IMR-90 (cell line): ENCODE results near the gene ROBO3. TPM values are rescaled to one million over a fixed set of nuclear protein-coding genes. Genes with fewer than 3 reads are reported as not detected.

ENCODE experiments used
- ATAC-seq: fragments of 200-7000 bp; cut with Tn5 transposase; 2 replicates; pipeline ENCODE4 v1.9.1; 2020; ENCODE audit warnings: low read depth, mild to moderate bottlenecking, moderate library complexity
- BruUV-seq: library from RNA; stranded (reverse); fragments of 400-500 nt; replicated peaks from 2 replicates; lab custom pipeline; 2021; lab: Mats Ljungman, UMichigan
- CTCF ChIA-PET: fragments of 300-600 bp; formaldehyde crosslinking; extraction: SDS; loops from one replicate; lab custom pipeline; 2021; ENCODE audit warnings: antibody characterized with exemption; lab: Yijun Ruan, JAX
- POLR2A ChIA-PET: fragments of 300-600 bp; sonication (Branson Sonifier 250); formaldehyde crosslinking; loops from one replicate; lab custom pipeline; 2022; ENCODE audit warnings: antibody characterized with exemption; ENCODE audit not compliant: unreplicated experiment; lab: Charles Lee
- DNase-seq: peaks from one replicate; pipeline ENCODE4 v3.0.0; 2013
- H2AFZ ChIP-seq: replicated peaks from 2 replicates; pipeline ENCODE3; 2013; ENCODE audit warnings: low read length, mild to moderate bottlenecking; ENCODE audit not compliant: poor library complexity
- H2AK5ac ChIP-seq: 2 replicates; pipeline ENCODE4 v1.6.1; 2013; ENCODE audit warnings: low read depth, low read length, inconsistent platforms
- H2AK9ac ChIP-seq: replicated peaks from 2 replicates; pipeline ENCODE3; 2013; ENCODE audit warnings: mild to moderate bottlenecking, low read depth, low read length, moderate library complexity; ENCODE audit not compliant: poor library complexity
- H2BK120ac ChIP-seq: 2 replicates; pipeline ENCODE4 v1.6.1; 2013; ENCODE audit warnings: low read depth, low read length, inconsistent platforms
- H2BK15ac ChIP-seq: 3 replicates; pipeline ENCODE4 v1.6.1; 2013; ENCODE audit warnings: low read depth, low read length, inconsistent platforms
- H2BK20ac ChIP-seq: 2 replicates; pipeline ENCODE4 v1.6.1; 2013; ENCODE audit warnings: low read depth, mild to moderate bottlenecking, inconsistent platforms, low read length, moderate library complexity
- H2BK5ac ChIP-seq: 2 replicates; pipeline ENCODE4 v1.6.1; 2013; ENCODE audit warnings: mild to moderate bottlenecking, low read depth, low read length, inconsistent platforms; ENCODE audit not compliant: poor library complexity, severe bottlenecking
- H3K14ac ChIP-seq: replicated peaks from 2 replicates; pipeline ENCODE4 v1.6.1; 2013; ENCODE audit warnings: low read depth, low read length, inconsistent platforms
- H3K18ac ChIP-seq: 2 replicates; pipeline ENCODE4 v1.6.1; 2013; ENCODE audit warnings: low read depth, low read length, control low read depth
- H3K23ac ChIP-seq: 2 replicates; pipeline ENCODE4 v1.6.1; 2013; ENCODE audit warnings: low read depth, low read length, inconsistent platforms
- H3K27ac ChIP-seq: 2 replicates; pipeline ENCODE4 v1.5.1; 2013; ENCODE audit warnings: mild to moderate bottlenecking, control low read depth, low read length; ENCODE audit not compliant: insufficient read depth
- H3K27me3 ChIP-seq: 2 replicates; pipeline ENCODE4 v1.6.1; 2013; ENCODE audit warnings: low read length; ENCODE audit not compliant: control insufficient read depth, insufficient read depth
- H3K36me3 ChIP-seq: 2 replicates; pipeline ENCODE4 v1.6.1; 2013; ENCODE audit warnings: low read length, mixed read lengths; ENCODE audit not compliant: control insufficient read depth, insufficient read depth
- H3K4ac ChIP-seq: 2 replicates; pipeline ENCODE4 v1.6.1; 2013; ENCODE audit warnings: low read depth, low read length, inconsistent platforms
- H3K4me1 ChIP-seq: 2 replicates; pipeline ENCODE4 v1.6.1; 2013; ENCODE audit warnings: low read length, mixed read lengths; ENCODE audit not compliant: control insufficient read depth, insufficient read depth
- H3K4me2 ChIP-seq: 2 replicates; pipeline ENCODE4 v1.6.1; 2013; ENCODE audit warnings: low read depth, mild to moderate bottlenecking, control low read depth, low read length, moderate library complexity
- H3K4me3 ChIP-seq: 2 replicates; pipeline ENCODE4 v1.5.1; 2013; ENCODE audit warnings: low read depth, mild to moderate bottlenecking, control low read depth, low read length, moderate library complexity; ENCODE audit not compliant: insufficient read depth
- H3K56ac ChIP-seq: 2 replicates; pipeline ENCODE4 v1.6.1; 2013; ENCODE audit warnings: low read length, inconsistent platforms; ENCODE audit not compliant: insufficient read depth; ENCODE audit errors: extremely low read depth
- H3K79me1 ChIP-seq, 2 experiments: 2 replicates each; pipeline ENCODE4 v1.6.1; 2013; ENCODE audit warnings: low read length in 2 of 2, inconsistent platforms in 1 of 2, low read depth in 1 of 2
- H3K9ac ChIP-seq: 2 replicates; pipeline ENCODE4 v1.6.1; 2013; ENCODE audit warnings: low read depth, low read length, control low read depth
- H3K9me1 ChIP-seq: 2 replicates; pipeline ENCODE4 v1.6.1; 2013; ENCODE audit warnings: low read length, inconsistent platforms; ENCODE audit not compliant: insufficient read depth
- H3K9me3 ChIP-seq: 2 replicates; pipeline ENCODE4 v1.6.1; 2013; ENCODE audit warnings: low read length; ENCODE audit not compliant: control insufficient read depth, insufficient read depth
- H4K20me1 ChIP-seq: 2 replicates; pipeline ENCODE4 v1.6.1; 2013; ENCODE audit warnings: low read length, inconsistent platforms; ENCODE audit not compliant: insufficient read depth
- H4K5ac ChIP-seq: 2 replicates; pipeline ENCODE4 v1.6.1; 2013; ENCODE audit warnings: mild to moderate bottlenecking, low read depth, low read length, control low read depth
- H4K8ac ChIP-seq, 2 experiments: 2 replicates each; pipeline ENCODE4 v1.6.1; 2013; ENCODE audit warnings: low read depth in 2 of 2, low read length in 2 of 2, control low read depth in 1 of 2, inconsistent platforms in 1 of 2
- H4K91ac ChIP-seq: 2 replicates; pipeline ENCODE4 v1.6.1; 2013; ENCODE audit warnings: low read depth, low read length, inconsistent platforms; ENCODE audit not compliant: insufficient read depth
- BHLHE40 ChIP-seq: fragments of 150-350 bp; IDR thresholded peaks from 2 replicates; pipeline ENCODE4 v1.6.1; 2016; ENCODE audit warnings: mild to moderate bottlenecking, low read depth, low read length
- CEBPB ChIP-seq: IDR thresholded peaks from 2 replicates; pipeline ENCODE4 v1.6.1; 2012; ENCODE audit warnings: low read depth, low read length, improper control_type of control experiment
- CHD1 ChIP-seq: IDR thresholded peaks from 2 replicates; pipeline ENCODE4 v1.6.1; 2012; ENCODE audit warnings: low read depth, low read length, improper control_type of control experiment
- FOS ChIP-seq: fragments of 150-350 bp; IDR thresholded peaks from 2 replicates; pipeline ENCODE4 v1.6.1; 2016; ENCODE audit warnings: low read depth, low read length
- MAFK ChIP-seq: IDR thresholded peaks from 2 replicates; pipeline ENCODE4 v1.6.1; 2012; ENCODE audit warnings: low read depth, low read length, improper control_type of control experiment
- MAZ ChIP-seq: IDR thresholded peaks from 2 replicates; pipeline ENCODE4 v1.6.1; 2012; ENCODE audit warnings: low read depth, mild to moderate bottlenecking, low read length, improper control_type of control experiment, moderate library complexity, borderline replicate concordance
- MXI1 ChIP-seq: IDR thresholded peaks from 2 replicates; pipeline ENCODE4 v1.6.1; 2012; ENCODE audit warnings: low read depth, mild to moderate bottlenecking, low read length, moderate library complexity, borderline replicate concordance
- NFE2L2 ChIP-seq: fragments of 150-350 bp; IDR thresholded peaks from 2 replicates; pipeline ENCODE4 v1.6.1; 2016; ENCODE audit warnings: low read depth, mild to moderate bottlenecking, low read length
- POLR2A ChIP-seq: IDR thresholded peaks from 2 replicates; pipeline ENCODE4 v1.6.1; 2012; ENCODE audit warnings: mild to moderate bottlenecking, low read depth, low read length
- RAD21 ChIP-seq: IDR thresholded peaks from 2 replicates; pipeline ENCODE4 v1.6.1; 2012; ENCODE audit warnings: low read length, improper control_type of control experiment
- RCOR1 ChIP-seq: IDR thresholded peaks from 2 replicates; pipeline ENCODE4 v1.6.1; 2012; ENCODE audit warnings: mild to moderate bottlenecking, low read length, improper control_type of control experiment; ENCODE audit not compliant: insufficient replicate concordance
- RFX5 ChIP-seq: IDR thresholded peaks from 2 replicates; pipeline ENCODE4 v1.8.0; 2012; ENCODE audit warnings: low read depth, mild to moderate bottlenecking, low read length, moderate library complexity
- SMC3 ChIP-seq: fragments of 150-350 bp; IDR thresholded peaks from 2 replicates; pipeline ENCODE4 v1.6.1; 2016; ENCODE audit warnings: low read depth, mild to moderate bottlenecking, antibody characterized with exemption, low read length, moderate library complexity
- WGBS, 2 experiments: methylation state at CpG; one replicate each; pipeline versions ENCODE4 v1.1.5 to v1.1.7; 2013; ENCODE audit warnings: missing lambda C conversion rate in 2 of 2; ENCODE audit not compliant: insufficient read length in 1 of 2; ENCODE audit errors: extremely low coverage in 2 of 2; 5-methylcytosine and 5-hydroxymethylcytosine counted together
- dilution Hi-C: fragments of 300-500 bp; cut with HindIII; formaldehyde crosslinking; loops from one replicate; pipeline ENCODE4 v1.14.3; 2018; ENCODE audit warnings: low sequenced_read_pairs; ENCODE audit not compliant: unreplicated experiment
- in situ Hi-C: fragments of 300-500 bp; cut with MboI; formaldehyde crosslinking; loops from 3 replicates; pipeline ENCODE4 v1.14.3; 2019; ENCODE audit warnings: low sequenced_read_pairs, inconsistent platforms, mixed read lengths
- intact Hi-C: fragments of 100-400 bp; cut with micrococcal nuclease; formaldehyde crosslinking; loops from 2 replicates; pipeline ENCODE4 v1.10.0; 2022
- polyA plus RNA-seq, 3 experiments: library from polyadenylated mRNA; depleted of rRNA; stranded (reverse); fragments of >200 nt; gene quantifications; 2 replicates each; pipeline ENCODE4 v1.2.3, GENCODE V29; 2012; ENCODE audit warnings: low replicate concordance in 1 of 3
- total RNA-seq: library from RNA; depleted of rRNA; stranded (reverse); fragments of >200 nt; gene quantifications from 2 replicates; pipeline ENCODE4 v1.2.3, GENCODE V29; 2012
- TF ChIP-seq, protein P1 (sequence below): fragments of 150-350 bp; IDR thresholded peaks from 2 replicates; pipeline ENCODE4 v1.6.1; 2016; ENCODE audit warnings: low read depth, mild to moderate bottlenecking, low read length, moderate library complexity, borderline replicate concordance
- TF ChIP-seq, protein P2 (sequence below): fragments of 150-350 bp; IDR thresholded peaks from 2 replicates; pipeline ENCODE4 v1.6.1; 2017; ENCODE audit warnings: mild to moderate bottlenecking, antibody characterized with exemption, low read length, low read depth
- TF ChIP-seq, protein P3 (sequence below): conservative IDR thresholded peaks from 2 replicates; pipeline ENCODE4 v1.5.1; 2012; ENCODE audit warnings: mild to moderate bottlenecking, low read depth, low read length, improper control_type of control experiment

Gene ROBO3
- total and polyA plus RNA-seq, 2 of the 4 experiments (the other 2 are of a cell fraction) = 12.0 to 54.1 TPM

DNA sequence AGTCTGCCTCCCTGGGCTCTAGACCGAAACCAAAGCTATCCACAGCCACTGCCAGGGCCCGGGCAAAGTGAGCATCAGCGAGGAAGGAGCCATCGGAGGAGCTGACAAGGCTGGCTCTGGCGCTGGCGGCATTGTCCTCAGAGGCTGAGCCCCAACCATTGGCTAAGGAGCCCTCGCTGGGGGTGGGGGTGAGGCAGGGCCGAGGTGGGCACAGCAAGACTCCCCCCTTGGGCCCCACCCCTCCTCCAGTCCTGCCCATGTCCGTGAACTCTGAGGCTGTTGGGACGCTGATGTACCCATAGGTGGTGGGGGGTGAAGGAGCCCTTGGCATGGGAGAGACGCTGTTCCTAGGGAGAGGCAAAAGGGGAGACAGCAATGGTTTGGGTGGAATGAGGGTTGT, 21.2 kb downstream of the ROBO3 start:
- Histone ChIP-seq H3K9ac (no peak overlapping the region), H3K27ac (no peak overlapping the region), H2AFZ (no peak overlapping the region), H3K9me1 (peaks cover 3% of the 10 kb centered on the region; the same call in 1 of the 2 replicates), H3K4ac (no peak overlapping the region), H3K23ac (no peak overlapping the region), H3K36me3 (no peaks in the 10 kb centered on the region), H2AK5ac (no peak overlapping the region), H4K20me1 (no peaks in the 10 kb centered on the region), H4K5ac (no peak overlapping the region), H3K4me2 (no peak overlapping the region), H3K4me1 (no peaks in the 10 kb centered on the region; the same call in 1 of the 2 replicates), H2BK5ac (no peak overlapping the region), H3K14ac (no peak overlapping the region), H2BK15ac (no peak overlapping the region), H3K9me3 (no peaks in the 10 kb centered on the region), H3K4me3 (no peak overlapping the region), H4K8ac (no peak overlapping the region), H2BK20ac (no peak overlapping the region), H4K91ac (no peak overlapping the region), H2AK9ac (no peak overlapping the region), H2BK120ac (no peak overlapping the region), H3K27me3 (no peaks in the 10 kb centered on the region), H3K79me1 (no peaks in the 10 kb centered on the region), H3K18ac (no peak overlapping the region), H3K56ac (no peak overlapping the region)
- intact Hi-C loops = no loop called here
- in situ Hi-C loops = no loop called here
- dilution Hi-C loops = no loop called here
- ATAC-seq = no peak
- no CpG with 5 or more reads among the region's 11 CpGs for WGBS, 2 experiments
- ChIA-PET POLR2A (no interaction called here), CTCF (no interaction called here)
- DNase-seq = no peak
- TF ChIP-seq POLR2A (no peak), RAD21 (no peak), CEBPB (no peak), MAZ (no peak), BHLHE40 (no peak), FOS (no peak), MAFK (no peak), MXI1 (no peak), RFX5 (no peak), SMC3 (no peak), CHD1 (no peak), NFE2L2 (no peak), RCOR1 (no peak)
- TF ChIP-seq, protein P1, sequence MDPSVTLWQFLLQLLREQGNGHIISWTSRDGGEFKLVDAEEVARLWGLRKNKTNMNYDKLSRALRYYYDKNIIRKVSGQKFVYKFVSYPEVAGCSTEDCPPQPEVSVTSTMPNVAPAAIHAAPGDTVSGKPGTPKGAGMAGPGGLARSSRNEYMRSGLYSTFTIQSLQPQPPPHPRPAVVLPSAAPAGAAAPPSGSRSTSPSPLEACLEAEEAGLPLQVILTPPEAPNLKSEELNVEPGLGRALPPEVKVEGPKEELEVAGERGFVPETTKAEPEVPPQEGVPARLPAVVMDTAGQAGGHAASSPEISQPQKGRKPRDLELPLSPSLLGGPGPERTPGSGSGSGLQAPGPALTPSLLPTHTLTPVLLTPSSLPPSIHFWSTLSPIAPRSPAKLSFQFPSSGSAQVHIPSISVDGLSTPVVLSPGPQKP = no peak
- TF ChIP-seq, protein P2, sequence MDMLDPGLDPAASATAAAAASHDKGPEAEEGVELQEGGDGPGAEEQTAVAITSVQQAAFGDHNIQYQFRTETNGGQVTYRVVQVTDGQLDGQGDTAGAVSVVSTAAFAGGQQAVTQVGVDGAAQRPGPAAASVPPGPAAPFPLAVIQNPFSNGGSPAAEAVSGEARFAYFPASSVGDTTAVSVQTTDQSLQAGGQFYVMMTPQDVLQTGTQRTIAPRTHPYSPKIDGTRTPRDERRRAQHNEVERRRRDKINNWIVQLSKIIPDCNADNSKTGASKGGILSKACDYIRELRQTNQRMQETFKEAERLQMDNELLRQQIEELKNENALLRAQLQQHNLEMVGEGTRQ = no peak
- TF ChIP-seq, protein P3, sequence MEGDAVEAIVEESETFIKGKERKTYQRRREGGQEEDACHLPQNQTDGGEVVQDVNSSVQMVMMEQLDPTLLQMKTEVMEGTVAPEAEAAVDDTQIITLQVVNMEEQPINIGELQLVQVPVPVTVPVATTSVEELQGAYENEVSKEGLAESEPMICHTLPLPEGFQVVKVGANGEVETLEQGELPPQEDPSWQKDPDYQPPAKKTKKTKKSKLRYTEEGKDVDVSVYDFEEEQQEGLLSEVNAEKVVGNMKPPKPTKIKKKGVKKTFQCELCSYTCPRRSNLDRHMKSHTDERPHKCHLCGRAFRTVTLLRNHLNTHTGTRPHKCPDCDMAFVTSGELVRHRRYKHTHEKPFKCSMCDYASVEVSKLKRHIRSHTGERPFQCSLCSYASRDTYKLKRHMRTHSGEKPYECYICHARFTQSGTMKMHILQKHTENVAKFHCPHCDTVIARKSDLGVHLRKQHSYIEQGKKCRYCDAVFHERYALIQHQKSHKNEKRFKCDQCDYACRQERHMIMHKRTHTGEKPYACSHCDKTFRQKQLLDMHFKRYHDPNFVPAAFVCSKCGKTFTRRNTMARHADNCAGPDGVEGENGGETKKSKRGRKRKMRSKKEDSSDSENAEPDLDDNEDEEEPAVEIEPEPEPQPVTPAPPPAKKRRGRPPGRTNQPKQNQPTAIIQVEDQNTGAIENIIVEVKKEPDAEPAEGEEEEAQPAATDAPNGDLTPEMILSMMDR = no peak
- BruUV-seq = no TSS peak
